ENCODE measurements around the gene ASB11.

- TF ChIP-seq POLR2A (IDR thresholded peaks at IDR 0.05; ENCODE audit: low read length), result no peak
- TF ChIP-seq GATA1 (IDR thresholded peaks at IDR 0.05; ENCODE audit: low read depth, low read length), result no peak
Measured at GRCh38 chrX:15293451-15293850, 22.0 kb downstream of the ASB11 start.

Measured in erythroblast (primary cell).